GM20431 (cell line): ENCODE data around the gene SLC25A20.
"Not testable (repeated sequence)": the region's sequence is repeated elsewhere in the genome, so short reads cannot be mapped to it uniquely, and the experiment has no call there.

Experiments used
- in situ Hi-C: fragments of 300-500 bp; cut with MseI, MboI; formaldehyde crosslinking; loops from one replicate; pipeline ENCODE4 v1.15.0; 2020; ENCODE audit warnings: low sequenced_read_pairs; ENCODE audit not compliant: unreplicated experiment

The SLC25A20 gene

DNA sequence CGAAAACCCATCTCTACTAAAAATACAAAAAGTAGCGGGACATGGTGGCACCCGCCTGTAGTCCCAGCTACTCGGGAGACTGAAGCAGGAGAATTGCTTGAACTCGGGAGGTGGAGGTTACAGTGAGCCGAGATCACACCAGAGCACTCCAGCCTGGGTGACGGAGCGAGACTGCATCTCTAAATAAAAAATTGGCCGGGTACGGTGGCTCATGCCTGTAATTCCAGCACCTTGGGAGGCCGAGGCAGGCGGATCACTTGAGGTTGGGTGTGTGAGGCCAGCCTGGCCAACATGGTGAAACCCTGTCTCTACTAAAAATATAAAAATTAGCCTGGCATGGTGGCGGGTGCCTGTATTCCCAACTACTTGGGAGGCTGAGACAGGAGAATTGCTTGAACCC is 8.3 kb upstream of the SLC25A20 start:
- in situ Hi-C loops: not testable (repeated sequence)

DNA sequence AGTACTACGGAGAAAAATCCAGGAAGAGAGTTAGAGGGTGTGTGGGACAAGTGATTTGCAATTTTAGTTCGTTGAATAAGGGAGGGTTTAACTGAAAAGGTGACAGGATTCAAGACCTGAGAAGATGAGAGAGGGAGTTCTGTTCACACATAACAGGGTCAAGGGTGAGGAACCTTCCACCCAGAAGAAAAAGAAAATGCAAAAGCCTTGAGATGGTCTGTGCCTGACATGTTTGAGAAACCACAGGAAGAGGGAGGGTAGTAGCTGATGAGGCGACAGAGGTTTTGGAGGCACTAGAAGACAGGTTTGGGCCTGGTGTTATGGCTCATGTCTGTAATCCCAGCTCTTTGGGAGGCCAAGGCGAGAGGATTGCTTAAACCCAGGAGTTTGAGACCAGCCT is 591 bp upstream of the SLC25A20 start:
- in situ Hi-C loops: no loop called here

DNA sequence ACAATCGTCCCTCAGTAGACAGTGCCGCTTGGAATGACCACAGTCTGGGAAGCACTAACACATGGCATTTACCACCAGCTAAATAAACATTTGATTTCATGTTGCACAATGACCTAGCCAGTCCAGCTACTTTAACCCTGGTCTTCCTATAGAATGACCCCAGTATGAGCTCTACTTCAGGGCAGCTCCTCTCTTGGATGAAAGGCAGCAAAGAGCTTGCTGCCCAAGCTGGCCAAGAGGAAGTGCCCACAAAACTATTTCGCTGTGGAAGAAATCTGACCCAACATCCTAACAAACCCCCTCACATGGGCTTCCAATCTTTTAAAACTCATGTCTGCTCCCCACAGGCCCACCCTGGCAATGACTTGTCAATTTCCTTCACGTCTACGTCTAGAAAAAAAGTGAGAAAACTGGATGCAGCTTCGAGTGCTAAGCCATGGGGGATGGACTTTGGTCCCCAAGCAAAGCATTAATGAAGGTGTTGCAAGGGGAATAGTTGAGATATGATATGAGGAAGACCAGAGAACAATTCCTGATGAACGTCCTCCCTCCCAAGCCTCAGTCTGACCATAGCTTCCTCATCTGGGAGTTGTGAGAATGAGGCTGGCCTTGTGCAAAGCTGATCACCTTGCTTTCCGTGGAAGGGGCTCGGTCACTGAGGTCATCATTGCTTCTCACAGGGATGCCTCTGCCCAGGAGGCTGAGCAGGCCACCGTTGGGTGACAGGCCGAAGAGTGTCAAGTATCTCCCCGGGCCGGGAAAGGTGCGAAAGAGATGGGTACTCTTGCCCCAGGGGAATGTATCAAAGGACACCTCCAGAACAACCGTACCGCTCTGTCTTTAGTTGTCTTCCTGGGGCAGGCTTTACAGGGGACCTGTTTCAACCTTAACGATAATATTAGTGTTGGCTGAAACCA is 964 bp downstream of the SLC25A20 start:
- in situ Hi-C loops: no loop called here

DNA sequence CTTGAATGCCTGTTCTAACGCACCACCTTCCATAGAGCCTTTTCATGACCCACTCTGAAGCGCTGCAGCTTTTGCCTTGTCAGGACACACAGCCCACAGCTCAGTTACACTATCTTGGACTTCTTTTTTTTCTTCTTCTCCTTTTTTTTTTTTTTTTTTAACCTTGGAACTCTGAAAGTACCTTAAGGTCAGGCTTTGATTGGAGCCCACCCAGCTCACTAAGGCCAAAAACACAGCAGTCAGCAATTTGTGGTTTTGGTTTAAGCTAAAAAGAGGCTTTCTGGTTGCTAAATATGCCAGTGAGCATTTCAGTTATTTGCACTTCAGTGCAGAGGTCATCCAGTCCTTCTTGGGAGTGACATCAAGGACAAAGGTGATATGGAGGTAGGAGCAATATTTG is 1.7 kb downstream of the SLC25A20 start:
- in situ Hi-C loops: no loop called here

DNA sequence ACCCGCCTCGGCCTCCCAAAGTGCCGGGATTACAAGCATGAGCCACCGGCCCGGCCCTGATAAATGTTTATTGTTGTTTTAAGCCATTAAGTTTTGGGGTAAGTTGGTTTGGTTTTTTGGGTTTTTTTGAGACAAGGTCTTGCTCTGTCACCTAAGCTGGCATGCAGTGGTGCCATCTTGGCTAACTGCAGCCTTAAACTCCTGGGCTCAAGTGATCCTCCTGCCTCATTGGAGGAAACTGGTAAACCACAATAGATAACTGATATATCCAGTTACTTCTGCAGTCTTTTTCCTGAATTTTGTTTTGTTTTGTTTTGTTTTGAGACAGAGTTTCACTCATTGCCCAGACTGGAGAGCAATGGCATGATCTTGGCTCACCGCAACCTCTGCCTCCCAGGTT is 4.2 kb downstream of the SLC25A20 start:
- in situ Hi-C loops: no loop called here

DNA sequence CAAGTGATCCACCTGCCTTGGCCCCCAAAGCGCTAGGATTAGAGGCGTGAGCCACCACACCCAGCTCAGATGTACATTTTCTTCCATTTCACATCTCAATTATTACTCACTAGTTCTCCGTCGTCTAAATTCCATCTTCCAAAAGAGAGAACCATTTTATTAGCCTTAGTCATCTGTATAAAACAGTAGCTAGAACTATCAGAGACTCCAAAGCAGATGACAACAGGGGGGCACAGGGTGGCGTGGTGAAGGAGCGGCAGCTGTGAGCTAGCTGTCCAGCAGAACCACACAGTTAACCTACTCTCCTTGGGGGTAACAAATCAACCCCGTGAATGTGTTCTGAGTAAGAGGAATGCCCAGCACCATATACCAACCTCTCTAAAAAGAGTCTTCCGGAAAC is 7.1 kb downstream of the SLC25A20 start:
- in situ Hi-C loops: no loop called here

DNA sequence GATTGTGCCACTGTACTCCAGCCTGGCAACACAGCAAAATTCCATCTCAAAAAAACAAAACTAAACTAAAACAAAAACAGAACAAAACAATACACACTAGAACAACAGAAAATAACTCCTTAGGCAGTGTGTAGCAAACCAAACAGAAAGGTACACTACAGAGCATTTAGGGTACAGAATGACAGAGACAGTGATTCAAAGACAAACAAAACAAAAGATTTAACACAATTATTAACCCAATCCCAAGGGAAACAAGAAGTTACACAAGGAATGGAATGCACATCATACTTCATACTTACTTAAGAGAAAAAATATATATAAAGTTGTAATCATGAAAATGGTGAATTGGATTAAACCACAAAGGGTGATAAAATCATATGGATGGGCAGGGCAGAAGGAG is 12.9 kb downstream of the SLC25A20 start:
- in situ Hi-C loops: no loop called here

DNA sequence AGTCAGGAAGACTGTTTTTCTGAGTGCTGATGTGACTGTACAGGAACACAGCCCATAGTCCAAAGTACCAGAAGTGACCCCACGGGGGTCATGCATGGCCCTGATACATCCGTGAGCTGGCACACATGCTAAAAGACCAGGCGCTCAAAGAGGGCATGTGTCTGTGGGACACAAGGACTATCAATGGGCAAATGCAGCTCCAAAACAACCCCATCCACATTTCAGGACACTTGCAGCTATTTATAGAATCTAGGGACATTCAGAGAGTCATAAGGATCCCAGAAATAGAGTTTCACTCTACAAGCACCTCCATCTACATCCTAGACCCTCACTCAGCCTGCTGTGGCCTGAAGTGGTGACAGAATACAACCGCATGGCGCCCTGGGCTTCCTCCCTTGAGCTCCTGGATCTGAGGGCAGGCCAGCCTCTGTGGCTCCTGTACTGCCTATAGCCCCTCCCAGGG is 17.0 kb downstream of the SLC25A20 start:
- in situ Hi-C loops: no loop called here

DNA sequence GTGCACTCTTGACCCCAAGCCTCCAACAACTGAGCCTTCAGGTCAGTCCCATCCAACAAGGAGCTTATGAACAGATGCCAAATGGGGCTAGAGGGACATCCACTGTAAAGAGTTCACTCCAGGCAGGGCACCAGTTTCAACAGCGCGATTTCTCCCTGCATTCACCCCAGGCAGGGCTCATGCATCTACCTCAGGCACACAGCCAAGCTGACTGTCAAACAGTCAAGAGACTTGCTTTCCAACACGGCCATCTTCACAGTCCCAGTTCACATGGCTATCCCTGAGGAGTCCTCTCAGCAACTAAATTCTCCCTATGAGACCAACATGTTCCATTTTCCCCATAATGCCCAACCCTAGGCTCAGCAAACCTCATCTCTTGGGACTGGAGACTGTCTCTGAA is 17.7 kb downstream of the SLC25A20 start:
- in situ Hi-C loops: no loop called here

DNA sequence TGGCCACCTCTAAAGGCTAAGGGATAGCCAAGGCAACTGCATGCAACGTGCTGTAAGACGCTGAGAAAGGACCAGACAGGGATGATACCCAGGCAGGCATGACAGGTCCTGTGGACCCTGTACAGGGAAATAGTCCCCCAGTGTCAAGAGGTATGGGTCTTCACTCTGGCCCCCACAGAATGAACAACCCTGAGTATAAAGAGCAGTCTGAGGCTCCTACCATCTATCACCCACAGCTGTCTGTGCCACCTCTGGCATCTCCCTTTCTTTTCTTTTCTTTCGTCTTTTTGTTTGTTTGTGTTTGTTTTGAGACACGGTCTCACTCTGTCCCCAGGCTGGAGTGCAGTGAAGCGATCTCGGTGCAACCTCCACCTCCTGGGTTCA is 18.7 kb downstream of the SLC25A20 start:
- in situ Hi-C loops: no loop called here

DNA sequence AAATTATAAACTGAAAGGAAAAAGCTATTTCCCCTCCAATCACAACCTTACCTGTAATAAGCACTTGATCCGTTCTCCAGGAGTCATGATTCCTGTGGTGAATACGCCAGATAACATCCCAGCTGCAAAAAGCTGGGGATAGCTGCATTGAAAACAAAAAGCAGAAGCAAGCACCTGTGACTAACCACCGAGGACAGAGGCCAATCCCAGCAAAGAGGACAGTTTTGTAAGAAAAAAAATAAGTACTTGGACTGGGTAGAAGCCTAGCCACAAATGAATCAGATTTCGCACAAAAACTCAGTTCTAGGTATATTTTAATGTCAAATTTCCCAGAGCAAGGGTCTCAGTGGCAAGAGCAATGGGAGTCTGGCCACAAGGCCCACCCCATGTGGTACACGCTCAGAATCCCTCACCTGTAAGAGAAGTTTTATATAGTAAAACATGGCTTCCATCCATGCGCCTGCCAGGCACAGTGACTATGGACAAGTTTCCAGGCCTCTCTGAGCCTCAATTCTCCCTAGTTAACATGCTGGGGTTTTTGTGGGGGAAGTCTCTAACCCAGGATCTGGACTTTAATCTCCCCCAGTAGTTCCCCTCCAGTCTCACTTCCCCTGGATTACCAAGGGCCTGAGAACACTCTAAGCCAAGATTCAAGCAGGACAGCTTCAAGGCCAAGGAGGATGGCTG is 19.2 kb downstream of the SLC25A20 start:
- in situ Hi-C loops: no loop called here

DNA sequence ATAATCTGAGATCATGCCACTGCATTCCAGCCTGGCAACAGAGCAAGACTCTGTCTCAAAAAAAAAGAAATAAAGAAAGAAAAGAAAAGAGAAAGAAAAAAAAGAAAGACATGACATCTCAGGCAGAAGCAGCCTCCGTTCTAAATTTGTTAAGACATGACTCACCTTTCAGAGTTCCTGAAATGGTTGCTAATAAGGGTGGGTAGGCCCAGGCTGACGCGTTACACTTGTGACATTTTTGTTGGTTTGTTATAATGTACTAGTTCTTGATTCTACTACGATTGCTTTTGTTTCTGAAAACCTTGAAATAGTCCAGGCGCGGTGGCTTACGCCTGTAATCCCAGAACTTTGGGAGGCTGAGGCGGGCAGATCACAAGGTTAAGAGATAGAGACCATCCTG is 21.0 kb downstream of the SLC25A20 start:
- in situ Hi-C loops: no loop called here

DNA sequence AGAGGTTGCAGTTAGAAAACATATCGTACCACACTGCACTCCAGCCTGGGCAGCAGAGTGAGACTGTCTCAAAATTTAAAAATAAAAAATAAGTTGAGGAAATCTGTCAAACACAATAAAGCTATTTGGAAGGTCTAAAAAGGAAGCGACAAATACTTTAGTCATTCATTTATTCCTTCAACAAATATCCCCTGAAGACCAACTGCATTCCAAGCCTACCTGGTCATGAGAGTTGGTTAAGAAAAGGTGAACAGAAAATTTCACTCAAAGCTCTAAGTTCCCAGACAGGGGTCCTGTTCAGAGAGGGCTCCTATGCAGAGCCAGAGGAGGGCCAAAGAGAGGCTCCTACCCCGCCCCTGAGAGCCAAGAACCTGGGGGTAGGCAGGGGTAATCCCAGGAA is 35.6 kb downstream of the SLC25A20 start:
- in situ Hi-C loops: no loop called here

DNA sequence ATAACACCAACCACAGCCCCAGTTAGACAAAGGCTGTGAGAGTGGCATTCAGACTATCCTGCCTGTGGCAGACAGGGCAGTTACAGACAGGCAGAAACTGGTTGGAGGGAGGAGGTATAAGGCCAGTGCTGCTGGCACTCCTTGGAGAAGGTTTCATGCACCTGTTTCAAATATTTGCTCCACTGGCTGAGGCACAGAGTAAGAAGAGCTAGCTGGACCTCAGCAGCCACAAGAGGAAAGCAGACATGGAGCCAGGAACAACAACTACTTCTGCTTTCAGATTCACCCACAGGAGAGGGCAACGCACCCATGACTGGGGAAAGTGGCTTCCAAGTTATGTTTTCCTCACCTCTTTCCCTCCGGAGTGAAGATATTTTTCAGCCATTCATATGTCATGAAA is 39.5 kb downstream of the SLC25A20 start:
- in situ Hi-C loops: no loop called here

DNA sequence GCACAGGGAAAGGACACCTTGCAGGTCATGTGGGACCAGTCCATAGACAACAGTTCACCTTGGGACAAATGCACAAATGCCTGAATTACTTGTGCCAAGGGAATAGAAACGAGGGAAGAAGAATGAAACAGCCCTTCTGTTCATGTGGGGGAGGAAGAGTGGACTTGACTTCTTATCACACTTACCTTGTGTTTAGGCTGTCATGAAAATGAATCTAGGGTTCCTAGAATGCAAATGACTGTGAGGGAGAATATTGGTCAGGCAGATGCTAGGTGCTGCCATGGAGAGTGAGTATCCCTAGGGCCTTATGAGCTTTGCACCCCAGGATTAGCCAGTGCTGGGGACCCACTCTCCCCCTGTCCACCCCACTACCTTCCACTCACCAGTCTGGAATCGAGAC is 40.0 kb downstream of the SLC25A20 start:
- in situ Hi-C loops: no loop called here

DNA sequence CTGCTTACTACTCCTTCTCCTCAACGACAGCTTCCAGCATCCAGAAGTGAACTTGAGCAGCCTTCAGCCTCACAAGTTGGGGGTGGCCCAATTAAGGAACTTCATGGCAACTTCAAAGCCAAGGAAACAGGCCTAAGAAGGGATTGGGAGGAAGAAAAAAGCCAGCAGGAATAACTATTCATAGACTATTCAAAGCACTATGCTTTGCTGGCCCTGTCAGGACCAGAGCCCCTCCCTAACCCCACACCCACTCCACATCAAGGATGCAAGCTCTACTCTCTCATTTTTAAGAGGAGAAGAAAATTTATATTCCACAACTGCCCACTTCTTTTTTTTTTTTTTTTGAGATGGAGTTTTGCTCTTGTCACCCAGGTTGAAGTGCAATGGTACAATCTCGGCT is 41.0 kb downstream of the SLC25A20 start:
- in situ Hi-C loops: no loop called here

DNA sequence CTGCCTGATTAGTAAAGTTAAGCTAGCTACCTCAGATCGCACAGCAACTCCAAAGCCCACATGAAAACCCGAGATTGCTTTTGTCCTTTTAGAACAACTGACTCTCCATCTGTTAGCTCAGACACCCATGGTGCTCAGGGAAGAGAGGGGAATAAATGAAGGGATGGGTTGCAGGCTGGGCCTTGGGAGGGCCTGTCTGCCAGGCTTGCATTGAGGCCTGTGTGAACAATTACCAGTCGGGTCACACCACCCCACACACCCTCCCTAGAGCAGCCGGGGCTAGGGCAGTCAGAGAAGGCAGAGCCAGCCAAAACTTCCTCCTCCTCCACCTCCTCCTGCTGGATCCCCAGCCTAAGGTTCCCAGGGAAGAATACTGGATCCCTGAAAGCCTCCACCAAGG is 42.2 kb downstream of the SLC25A20 start:
- in situ Hi-C loops: no loop called here

DNA sequence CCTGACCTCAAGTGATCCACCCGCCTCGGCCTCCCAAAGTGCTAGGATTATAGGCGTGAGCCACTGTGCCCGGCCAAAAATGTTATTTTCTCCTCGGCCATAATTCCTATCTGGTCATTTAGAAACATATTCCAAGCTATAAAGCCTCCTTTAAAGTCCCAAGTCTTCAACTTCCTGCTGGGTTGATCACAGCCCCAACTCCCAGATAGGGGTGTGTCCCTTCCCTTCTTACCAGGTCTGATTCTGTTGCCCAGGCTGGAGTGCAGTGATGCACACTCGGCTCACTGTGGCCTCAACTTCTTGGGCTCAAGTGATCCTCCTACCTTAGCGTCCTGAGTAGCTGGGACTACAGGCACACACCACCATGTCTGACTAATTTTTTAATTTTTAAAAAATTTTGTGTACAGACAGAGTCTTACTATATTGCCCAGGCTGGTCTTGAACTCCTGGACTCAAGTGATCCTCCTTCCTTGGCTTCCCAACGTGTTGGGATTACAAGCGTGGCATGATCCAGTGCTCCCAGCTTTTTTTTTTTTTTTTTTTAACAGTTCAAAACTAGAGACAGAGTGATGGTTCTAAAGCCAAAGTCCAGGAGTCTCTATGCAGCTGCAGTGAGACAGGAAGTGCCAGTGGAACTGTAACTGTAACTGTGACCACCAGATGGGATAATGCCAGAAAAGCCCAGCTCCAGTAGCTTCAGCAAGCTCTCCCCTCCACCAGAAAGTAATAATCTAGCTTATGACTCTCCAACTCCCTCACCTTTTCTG is 42.8 kb downstream of the SLC25A20 start:
- in situ Hi-C loops: no loop called here

DNA sequence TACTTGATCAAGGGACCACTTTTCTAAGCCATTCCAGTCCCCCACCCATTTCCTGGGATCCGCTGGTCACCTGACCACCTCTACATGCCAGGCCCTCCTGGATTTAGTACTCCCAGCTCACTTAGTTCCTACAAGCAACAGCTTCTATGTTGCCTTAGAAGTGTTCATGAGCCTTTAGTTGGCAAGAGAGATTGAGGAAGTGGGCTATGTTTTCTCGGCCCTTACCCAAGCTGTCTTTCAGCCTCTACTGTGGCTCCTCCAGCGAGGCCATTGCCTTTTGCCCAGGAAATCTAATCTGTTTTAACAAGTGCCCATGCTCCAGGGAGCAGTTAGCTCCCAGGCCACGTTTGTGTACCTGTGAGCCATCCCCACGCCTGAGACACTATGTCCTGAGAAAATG is 46.5 kb downstream of the SLC25A20 start:
- in situ Hi-C loops: no loop called here

DNA sequence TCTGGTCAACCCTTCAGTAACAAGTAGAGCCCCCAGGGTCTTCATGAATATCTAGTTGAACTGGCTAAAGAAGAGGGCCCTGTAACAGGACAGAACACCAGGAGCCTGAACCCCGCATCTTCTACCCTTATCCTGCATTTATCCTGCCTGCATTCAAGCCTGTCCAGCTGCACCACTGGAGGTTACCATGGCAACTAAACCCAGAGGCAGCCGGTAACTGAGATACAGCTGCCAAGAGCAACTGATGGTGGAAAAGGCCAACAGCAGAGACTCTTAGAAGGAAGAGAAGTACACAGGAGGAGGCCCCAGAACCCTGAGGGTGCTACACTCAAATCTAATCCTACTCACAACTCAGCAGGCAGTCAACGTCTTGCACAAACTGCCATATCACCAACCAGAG is 47.3 kb downstream of the SLC25A20 start:
- in situ Hi-C loops: no loop called here
